Suppressor macrophage treated with lipopolysaccharide for 4 hours (primary cell): Measurements from ENCODE around the gene SH2B3.
"Not testable (repeated sequence)": the region's sequence is repeated elsewhere in the genome, so short reads cannot be mapped to it uniquely, and the experiment has no call there.

Experiments used
- DNase-seq: peaks from one replicate; pipeline ENCODE4 v3.0.0-alpha.2; 2020

SH2B3 gene

DNA sequence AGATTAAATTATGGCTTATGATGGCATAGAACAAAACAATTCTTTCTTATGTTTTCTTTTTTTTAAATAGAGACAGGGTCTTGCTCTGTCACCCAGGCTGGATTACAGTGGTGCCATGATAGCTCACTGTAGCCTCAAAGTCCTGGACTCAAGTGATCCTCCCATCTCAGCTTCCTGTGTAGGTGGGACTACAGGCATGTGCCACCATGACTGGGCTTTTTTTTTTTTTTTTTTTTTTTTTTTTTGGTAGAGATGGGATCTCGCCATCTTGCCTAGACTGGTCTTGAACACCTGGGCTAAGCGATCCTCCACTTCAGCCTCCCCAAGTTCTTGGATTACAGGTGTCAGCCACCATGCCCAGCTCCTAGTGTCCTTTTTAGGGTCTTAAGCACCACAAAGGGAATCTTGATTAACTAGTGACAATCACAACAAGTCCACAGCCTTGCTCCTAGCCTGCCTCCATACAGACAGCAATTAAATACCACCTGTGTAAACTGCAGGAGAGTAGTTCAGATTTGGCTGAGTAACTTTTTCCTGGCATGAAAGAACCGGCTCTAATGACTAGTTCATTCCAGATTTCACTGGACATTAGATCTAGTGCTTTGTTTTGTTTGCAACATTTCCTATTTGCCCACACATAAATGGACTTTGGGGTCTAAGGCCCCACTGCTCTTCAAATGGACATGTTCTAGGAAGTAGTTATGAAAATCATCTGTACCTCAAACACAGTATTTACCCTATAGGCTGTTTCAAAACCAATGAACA, 61.6 kb downstream of the SH2B3 start:
- DNase-seq, result no peak

DNA sequence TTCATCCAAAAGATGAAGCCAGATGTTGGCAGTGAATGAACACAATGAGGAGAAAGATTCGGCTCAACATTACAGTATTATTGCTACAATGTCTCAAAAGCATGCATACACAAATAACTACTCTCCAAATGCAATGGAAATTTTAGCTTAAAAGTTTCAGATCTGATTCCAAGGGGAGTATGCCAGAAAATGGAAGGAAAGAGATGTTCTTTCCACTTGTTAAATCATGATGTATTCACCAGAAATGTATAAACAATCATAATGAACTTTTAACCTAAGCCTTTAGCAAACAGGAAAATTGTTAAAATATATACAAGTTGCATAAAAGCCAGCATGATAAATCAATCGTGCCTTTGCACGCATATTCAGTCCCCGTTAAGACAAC, 62.1 kb downstream of the SH2B3 start:
- no peak for DNase-seq

- DNase-seq, result peak; percentile 40
Measured at GRCh38 chr12:111469401-111469800, 63.7 kb downstream of the SH2B3 start.

GRCh38 chr12:111471236-111471635, 65.5 kb downstream of the SH2B3 start:
- peak; percentile 30 for DNase-seq

- DNase-seq, result peak; percentile 3
Measured at GRCh38 chr12:111482462-111482861, 76.7 kb downstream of the SH2B3 start.

GRCh38 chr12:111488271-111488670, 82.5 kb downstream of the SH2B3 start:
- DNase-seq, result no peak

DNA sequence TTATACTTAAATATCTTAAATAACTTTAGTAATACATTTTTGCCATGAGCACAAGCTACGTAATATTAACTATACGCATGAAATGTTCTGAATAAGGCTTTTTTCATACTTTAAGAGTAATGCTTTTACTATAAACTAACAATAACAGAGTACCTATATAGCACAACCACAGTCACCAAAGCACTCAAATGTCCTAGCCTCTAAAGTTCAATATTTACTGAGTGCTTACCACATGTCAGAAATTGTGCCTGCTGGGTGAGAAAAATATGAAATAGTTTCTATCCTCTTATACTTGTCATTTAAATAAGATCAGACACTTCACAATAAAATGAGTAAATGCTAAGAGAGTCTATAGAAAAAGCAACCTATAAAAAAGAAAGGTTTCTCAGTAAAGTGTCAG, 83.1 kb downstream of the SH2B3 start:
- DNase-seq, result no peak

- not testable (repeated sequence) for DNase-seq
Measured at GRCh38 chr12:111492979-111493378, 87.3 kb downstream of the SH2B3 start.

- no peak for DNase-seq
Measured at GRCh38 chr12:111494676-111495075, 89.0 kb downstream of the SH2B3 start.
